HepG2 (cell line): ENCODE measurements around the gene HNRNPA1.

Experiments
- CBX1 ChIP-seq: IDR thresholded peaks from one replicate; pipeline ENCODE4 v1.6.1; 2016; ENCODE audit warnings: antibody characterized with exemption, low read depth
- EP300 ChIP-seq, 3 experiments: sonication (generic) in 1 of 3; formaldehyde crosslinking in 1 of 3; IDR thresholded peaks; 2 replicates each; pipeline versions ENCODE4 v1.5.1 to v1.6.1; 2011 to 2020; ENCODE audit warnings: low read depth in 2 of 3, low read length in 2 of 3, borderline replicate concordance in 1 of 3, improper control_type of control experiment in 1 of 3, mild to moderate bottlenecking in 1 of 3, missing genetic modification reagents in 1 of 3, moderate library complexity in 1 of 3
- HNRNPL ChIP-seq: fragments of 200-400 bp; formaldehyde crosslinking; IDR thresholded peaks from 2 replicates; pipeline ENCODE4 v1.6.1; 2017; ENCODE audit warnings: mild to moderate bottlenecking, low read depth, low read length
- POLR2A ChIP-seq, 2 experiments: IDR thresholded peaks; 2 replicates each; pipeline ENCODE4 v1.6.1; 2011; ENCODE audit warnings: low read depth in 2 of 2, low read length in 2 of 2, mild to moderate bottlenecking in 1 of 2, moderate library complexity in 1 of 2; ENCODE audit not compliant: insufficient read depth in 1 of 2
- SALL1 ChIP-seq: sonication (generic); formaldehyde crosslinking; IDR thresholded peaks from 2 replicates; pipeline ENCODE4 v1.8.0; 2022; ENCODE audit warnings: mild to moderate bottlenecking, missing genetic modification reagents
- TBP ChIP-seq: sonication (generic); formaldehyde crosslinking; IDR thresholded peaks from 2 replicates; pipeline ENCODE4 v1.5.0; 2020; ENCODE audit warnings: missing genetic modification reagents
- ZBTB21 ChIP-seq: sonication (generic); formaldehyde crosslinking; IDR thresholded peaks from 2 replicates; pipeline ENCODE4 v1.4.0; 2020; ENCODE audit warnings: missing genetic modification reagents
- ZNF816 ChIP-seq: sonication (generic); formaldehyde crosslinking; IDR thresholded peaks from 2 replicates; pipeline ENCODE4 v1.8.0; 2022; ENCODE audit warnings: missing genetic modification reagents, mild to moderate bottlenecking, borderline replicate concordance
- TF ChIP-seq, protein P1 (sequence below): sonication (generic); formaldehyde crosslinking; IDR thresholded peaks from 2 replicates; pipeline ENCODE4 v1.5.0; 2020; ENCODE audit warnings: mild to moderate bottlenecking, missing genetic modification reagents, moderate library complexity
- TF ChIP-seq, protein P2 (sequence below): sonication (generic); formaldehyde crosslinking; IDR thresholded peaks from 2 replicates; pipeline ENCODE4 v1.8.0; 2022; ENCODE audit warnings: mild to moderate bottlenecking, missing genetic modification reagents
- TF ChIP-seq, protein P3 (sequence below): sonication (generic); formaldehyde crosslinking; IDR thresholded peaks from 2 replicates; pipeline ENCODE4 v1.5.1; 2020; ENCODE audit warnings: missing genetic modification reagents, mild to moderate bottlenecking, borderline replicate concordance
- TF ChIP-seq, protein P4 (sequence below): sonication (generic); formaldehyde crosslinking; IDR thresholded peaks from 2 replicates; pipeline ENCODE4 v1.5.0; 2020; ENCODE audit warnings: missing genetic modification reagents
- TF ChIP-seq, protein P5 (sequence below), 2 experiments: sonication (generic) in 1 of 2; formaldehyde crosslinking in 1 of 2; IDR thresholded peaks; 2 replicates each; pipeline versions ENCODE4 v1.4.0 to v1.6.1; 2018 to 2020; ENCODE audit warnings: missing genetic modification reagents in 2 of 2, borderline replicate concordance in 1 of 2, low read depth in 1 of 2, mild to moderate bottlenecking in 1 of 2, missing biosample characterization in 1 of 2

DNA sequence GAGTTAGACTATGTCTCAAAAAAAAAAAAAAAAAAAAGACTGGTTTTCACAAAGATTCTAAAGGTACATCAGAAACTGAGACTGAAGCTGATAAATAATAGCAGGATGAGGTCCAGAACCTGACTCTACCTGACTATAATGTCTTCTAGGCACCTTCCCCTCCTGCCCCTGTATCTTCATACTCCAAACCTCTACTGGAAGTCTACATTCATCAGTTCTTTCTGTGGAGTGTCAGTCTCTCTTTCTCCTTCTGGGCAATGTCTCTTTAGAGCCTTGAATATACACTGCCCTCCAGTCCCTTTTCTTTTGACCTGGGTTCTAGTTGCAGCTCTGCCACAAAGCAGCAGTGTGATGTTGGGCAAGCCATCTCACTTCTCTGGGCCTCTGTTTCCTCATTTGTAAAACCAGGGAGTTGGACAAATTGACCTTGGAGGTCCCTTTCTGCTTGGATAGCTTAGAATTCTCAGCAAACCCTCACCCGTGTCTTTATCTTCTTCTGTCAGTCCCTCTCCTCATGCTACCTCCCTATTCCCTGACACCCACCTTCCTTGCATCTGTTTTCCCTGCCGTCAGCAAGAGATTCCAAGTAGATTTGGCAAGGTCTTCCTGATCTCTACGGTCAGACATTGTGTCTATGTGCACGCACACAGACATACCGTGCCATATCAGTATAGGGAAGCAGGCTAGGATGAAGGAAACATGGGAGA, 16.0 kb downstream of the HNRNPA1 start:
- TF ChIP-seq CBX1 (no peak), TBP (CRISPR knock-in tag) (no peak), ZBTB21 (no peak), ZNF816 (CRISPR knock-in tag) (no peak), POLR2A (IDR thresholded peaks at IDR 0.05; ENCODE audit: insufficient read depth in 1 of 2, low read depth in 2 of 2, low read length in 2 of 2) (no peak), HNRNPL (no peak), SALL1 (no peak), EP300 (IDR thresholded peaks at IDR 0.05; ENCODE audit: low read depth in 2 of 2, low read length in 2 of 2) (no peak), EP300 (CRISPR knock-in tag; IDR thresholded peaks at IDR 0.05; ENCODE audit: borderline replicate concordance) (no peak)
- TF ChIP-seq, protein P1, sequence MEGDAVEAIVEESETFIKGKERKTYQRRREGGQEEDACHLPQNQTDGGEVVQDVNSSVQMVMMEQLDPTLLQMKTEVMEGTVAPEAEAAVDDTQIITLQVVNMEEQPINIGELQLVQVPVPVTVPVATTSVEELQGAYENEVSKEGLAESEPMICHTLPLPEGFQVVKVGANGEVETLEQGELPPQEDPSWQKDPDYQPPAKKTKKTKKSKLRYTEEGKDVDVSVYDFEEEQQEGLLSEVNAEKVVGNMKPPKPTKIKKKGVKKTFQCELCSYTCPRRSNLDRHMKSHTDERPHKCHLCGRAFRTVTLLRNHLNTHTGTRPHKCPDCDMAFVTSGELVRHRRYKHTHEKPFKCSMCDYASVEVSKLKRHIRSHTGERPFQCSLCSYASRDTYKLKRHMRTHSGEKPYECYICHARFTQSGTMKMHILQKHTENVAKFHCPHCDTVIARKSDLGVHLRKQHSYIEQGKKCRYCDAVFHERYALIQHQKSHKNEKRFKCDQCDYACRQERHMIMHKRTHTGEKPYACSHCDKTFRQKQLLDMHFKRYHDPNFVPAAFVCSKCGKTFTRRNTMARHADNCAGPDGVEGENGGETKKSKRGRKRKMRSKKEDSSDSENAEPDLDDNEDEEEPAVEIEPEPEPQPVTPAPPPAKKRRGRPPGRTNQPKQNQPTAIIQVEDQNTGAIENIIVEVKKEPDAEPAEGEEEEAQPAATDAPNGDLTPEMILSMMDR, result no peak
- TF ChIP-seq, protein P2, sequence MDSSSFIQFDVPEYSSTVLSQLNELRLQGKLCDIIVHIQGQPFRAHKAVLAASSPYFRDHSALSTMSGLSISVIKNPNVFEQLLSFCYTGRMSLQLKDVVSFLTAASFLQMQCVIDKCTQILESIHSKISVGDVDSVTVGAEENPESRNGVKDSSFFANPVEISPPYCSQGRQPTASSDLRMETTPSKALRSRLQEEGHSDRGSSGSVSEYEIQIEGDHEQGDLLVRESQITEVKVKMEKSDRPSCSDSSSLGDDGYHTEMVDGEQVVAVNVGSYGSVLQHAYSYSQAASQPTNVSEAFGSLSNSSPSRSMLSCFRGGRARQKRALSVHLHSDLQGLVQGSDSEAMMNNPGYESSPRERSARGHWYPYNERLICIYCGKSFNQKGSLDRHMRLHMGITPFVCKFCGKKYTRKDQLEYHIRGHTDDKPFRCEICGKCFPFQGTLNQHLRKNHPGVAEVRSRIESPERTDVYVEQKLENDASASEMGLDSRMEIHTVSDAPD (CRISPR knock-in tag), result no peak
- TF ChIP-seq, protein P3, sequence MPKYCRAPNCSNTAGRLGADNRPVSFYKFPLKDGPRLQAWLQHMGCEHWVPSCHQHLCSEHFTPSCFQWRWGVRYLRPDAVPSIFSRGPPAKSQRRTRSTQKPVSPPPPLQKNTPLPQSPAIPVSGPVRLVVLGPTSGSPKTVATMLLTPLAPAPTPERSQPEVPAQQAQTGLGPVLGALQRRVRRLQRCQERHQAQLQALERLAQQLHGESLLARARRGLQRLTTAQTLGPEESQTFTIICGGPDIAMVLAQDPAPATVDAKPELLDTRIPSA (CRISPR knock-in tag), result no peak
- TF ChIP-seq, protein P4, sequence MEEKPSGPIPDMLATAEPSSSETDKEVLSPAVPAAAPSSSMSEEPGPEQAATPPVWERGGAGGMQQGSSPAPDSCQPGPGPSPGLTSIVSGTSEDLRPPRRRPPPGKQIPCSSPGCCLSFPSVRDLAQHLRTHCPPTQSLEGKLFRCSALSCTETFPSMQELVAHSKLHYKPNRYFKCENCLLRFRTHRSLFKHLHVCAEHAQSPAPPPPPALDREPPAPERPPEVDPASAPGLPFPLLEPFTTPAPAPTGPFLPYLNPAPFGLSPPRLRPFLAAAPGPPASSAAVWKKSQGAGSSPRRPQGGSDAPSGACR (CRISPR knock-in tag), result no peak
- TF ChIP-seq, protein P5, sequence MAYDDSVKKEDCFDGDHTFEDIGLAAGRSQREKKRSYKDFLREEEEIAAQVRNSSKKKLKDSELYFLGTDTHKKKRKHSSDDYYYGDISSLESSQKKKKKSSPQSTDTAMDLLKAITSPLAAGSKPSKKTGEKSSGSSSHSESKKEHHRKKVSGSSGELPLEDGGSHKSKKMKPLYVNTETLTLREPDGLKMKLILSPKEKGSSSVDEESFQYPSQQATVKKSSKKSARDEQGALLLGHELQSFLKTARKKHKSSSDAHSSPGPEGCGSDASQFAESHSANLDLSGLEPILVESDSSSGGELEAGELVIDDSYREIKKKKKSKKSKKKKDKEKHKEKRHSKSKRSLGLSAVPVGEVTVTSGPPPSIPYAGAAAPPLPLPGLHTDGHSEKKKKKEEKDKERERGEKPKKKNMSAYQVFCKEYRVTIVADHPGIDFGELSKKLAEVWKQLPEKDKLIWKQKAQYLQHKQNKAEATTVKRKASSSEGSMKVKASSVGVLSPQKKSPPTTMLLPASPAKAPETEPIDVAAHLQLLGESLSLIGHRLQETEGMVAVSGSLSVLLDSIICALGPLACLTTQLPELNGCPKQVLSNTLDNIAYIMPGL (CRISPR knock-in tag; IDR thresholded peaks at IDR 0.05; ENCODE audit: borderline replicate concordance in 1 of 2, low read depth in 1 of 2), result no peak
